Adrenal gland (tissue), 12 donors: ENCODE measurements around the gene NRAP. TPM values are rescaled to one million over a fixed set of nuclear protein-coding genes. Genes with fewer than 3 reads are reported as not detected.
A peak's percentile ranks its signal among the peaks of the same experiment; 100 is the strongest.

ENCODE experiments used
- DNase-seq, 7 donors: peaks; one replicate each; pipeline ENCODE4 v3.0.0-alpha.2; 2019 to 2020
- H3K27ac ChIP-seq, 5 donors: fragments of 200-600 bp; sonication (generic) in 4 of 5; 1 replicate in 3 of 5; 2 replicates in 2 of 5; pipeline versions ENCODE4 v1.5.1 to v1.8.0; 2016 to 2020; ENCODE audit warnings: mild to moderate bottlenecking in 1 of 5
- H3K27me3 ChIP-seq: fragments of 200-600 bp; 2 replicates; pipeline ENCODE4 v1.8.0; 2021
- H3K36me3 ChIP-seq, 2 donors: fragments of 200-600 bp; replicated peaks in 1 of 2; 1 replicate in 1 of 2; 2 replicates in 1 of 2; pipeline versions ENCODE4 v1.5.1 to v1.8.0; 2018 to 2022
- H3K4me1 ChIP-seq, 2 donors: fragments of 200-600 bp; replicated peaks in 1 of 2; 1 replicate in 1 of 2; 2 replicates in 1 of 2; pipeline versions ENCODE4 v1.5.1 to v1.8.0; 2018 to 2021
- H3K4me3 ChIP-seq, 4 donors: fragments of 200-600 bp; sonication (generic) in 3 of 4; one replicate each; pipeline ENCODE4 v1.5.1; 2016 to 2018
- H3K9me3 ChIP-seq, 3 donors: fragments of 200-600 bp; sonication (generic) in 1 of 3; replicated peaks in 1 of 3; 1 replicate in 2 of 3; 2 replicates in 1 of 3; pipeline versions ENCODE4 v1.5.1 to v1.8.0; 2016 to 2021
- CTCF ChIP-seq, 6 experiments: fragments of 450-650 bp in 4 of 6; fragments of 200-600 bp in 2 of 6; sonication (generic) in 1 of 6; IDR thresholded peaks; 1 replicate in 5 of 6; 2 replicates in 1 of 6; pipeline versions ENCODE4 v1.5.1 to v1.8.0; 2016 to 2021; ENCODE audit warnings: antibody characterized with exemption in 6 of 6, mild to moderate bottlenecking in 2 of 6, moderate library complexity in 1 of 6
- POLR2A ChIP-seq, 2 donors: fragments of 450-650 bp; IDR thresholded peaks; one replicate each; pipeline ENCODE4 v1.6.1; 2017; ENCODE audit warnings: antibody characterized with exemption in 2 of 2, mild to moderate bottlenecking in 2 of 2, moderate library complexity in 1 of 2
- WGBS, 4 donors: extraction: QIAGEN DNeasy Blood & Tissue Kit in 2 of 4; methylation state at CpG; one replicate each; pipeline versions ENCODE4 v1.1.5 to v1.1.7; 2013 to 2017; 5-methylcytosine and 5-hydroxymethylcytosine counted together
- intact Hi-C, 2 donors: fragments of 100-400 bp; cut with DNase I; formaldehyde crosslinking; loops; one replicate each; pipeline versions ENCODE4 v1.14.1 to v1.15.0; 2022 to 2023
- polyA plus RNA-seq, 3 donors: library from polyadenylated mRNA; stranded (reverse); fragments of 200-250 nt in 2 of 3; fragments of 350-450 nt in 1 of 3; fragmentation: Illumina TruSeq in 1 of 3; extraction: RNeasy Lipid Tissue Mini Kit (QIAGEN cat#74804) in 1 of 3; gene quantifications; one replicate each; pipeline ENCODE4 v1.2.3, GENCODE V29; 2013 to 2014
- total RNA-seq, 9 donors: library from RNA; depleted of rRNA in 4 of 9; stranded (reverse); fragments of >200 nt in 4 of 9; fragments of 120-200 nt in 1 of 9; fragmentation: NEBNext Ultra II Directional in 1 of 9; extraction: Animal tissue kit (Norgen Biotek cat#: 25700) in 1 of 9; gene quantifications; one replicate each; pipeline versions ENCODE4 v1.1.0 to v1.2.4, GENCODE V29; 2013 to 2023
- donor health status: healthy with polysubstance abuse.
- donor health status: Bipolar disorder and iron deficiency.
- donor health status: DM: yes; HTN: yes; CAD: no.
- donor health status: DM: no; HTN: no; CAD: no.
- donor health status: DM: no; HTN: no; CAD: no.
- donor health status: DM: yes; HTN: yes; CAD: no.

Gene NRAP
- total and polyA plus RNA-seq, 12 donors: 0.03 to 2.0 (median 0.09) TPM; not detected in 8

GRCh38 chr10:113681533-113682470 is 18.0 kb upstream of the NRAP start:
- H3K27ac ChIP-seq: peak overlapping the region in 1 of 5 donors; percentile 91
- no peak for TF ChIP-seq POLR2A (IDR thresholded peaks at IDR 0.05)
- TF ChIP-seq CTCF (IDR thresholded peaks at IDR 0.05): no peak
- peaks cover 0 to 8% (median 2%) of the 10 kb centered on the region in 3 donors for H3K9me3 ChIP-seq
- WGBS, 4 donors: 76 to 87% (median 80%) methylated on average over 5 of the region's 5 CpGs
- no peaks in the 10 kb centered on the region for H3K36me3 ChIP-seq
- H3K4me3 ChIP-seq: no peak overlapping the region
- H3K27me3 ChIP-seq: no peaks in the 10 kb centered on the region
- H3K4me1 ChIP-seq: peaks cover 0 to 13% of the 10 kb centered on the region in 2 donors
- DNase-seq: no peak
- intact Hi-C loops: no loop called here

GRCh38 chr10:113680190-113681111 is 16.6 kb upstream of the NRAP start:
- Histone ChIP-seq H3K9me3 (no peaks in the 10 kb centered on the region), H3K27me3 (no peaks in the 10 kb centered on the region), H3K4me3 (peak overlapping the region; percentile 85 to 100 (median 97)), H3K36me3 (no peaks in the 10 kb centered on the region), H3K27ac (peak overlapping the region; percentile 89 to 98 (median 93)), H3K4me1 (peaks cover 0 to 13% of the 10 kb centered on the region in 2 donors)
- DNase-seq: peak; percentile 50 to 74 (median 66)
- 1 to 10% (median 3%) methylated on average over 17 to 28 of the region's 28 CpGs for WGBS, 4 donors
- intact Hi-C loops: no loop called here
- no peak for TF ChIP-seq CTCF (IDR thresholded peaks at IDR 0.05)
- peak in 1 of 2 donors; percentile 33 for TF ChIP-seq POLR2A (IDR thresholded peaks at IDR 0.05)

GRCh38 chr10:113679463-113680189 is 15.8 kb upstream of the NRAP start, which contains the start of gene CASP7:
CASP7 (plus strand) TSS chr10:113679912; CDS start chr10:113697494, 17,582 bp downstream.
- Histone ChIP-seq H3K27me3 (no peaks in the 10 kb centered on the region), H3K9me3 (no peaks in the 10 kb centered on the region), H3K4me1 (peaks cover 0 to 13% of the 10 kb centered on the region in 2 donors), H3K27ac (peak within 1 kb of the TSS; percentile 89 to 98 (median 93)), H3K4me3 (peak within 1 kb of the TSS; percentile 85 to 100 (median 97)), H3K36me3 (no peaks in the 10 kb centered on the region)
- intact Hi-C loops: no loop called here
- WGBS, 4 donors: 0 to 4% (median 0%) methylated on average over 3 to 68 of the region's 68 CpGs
- DNase-seq: peak; percentile 73 to 82 (median 82)
- no peak for TF ChIP-seq CTCF (IDR thresholded peaks at IDR 0.05)
- peak; percentile 14 to 57 for TF ChIP-seq POLR2A (IDR thresholded peaks at IDR 0.05)
